T-helper 1 cell treated with Interleukin-12 subunit alpha and Interleukin-12 subunit beta and Interleukin-4 antibody, amounts not matched to agents 30 μg/mL and 1 μg/mL, for 36 hours (primary cell): Measurements from ENCODE around the gene NSFL1C.

Experiments
- H3K27ac Mint-ChIP-seq: one replicate; pipeline ENCODE4 v1.8.0; 2021; ENCODE audit warnings: mild to moderate bottlenecking, mixed read lengths
- H3K27me3 Mint-ChIP-seq: one replicate; pipeline ENCODE4 v1.8.0; 2021; ENCODE audit warnings: low read depth, mixed read lengths
- H3K36me3 Mint-ChIP-seq: one replicate; pipeline ENCODE4 v1.8.0; 2021; ENCODE audit warnings: low read depth, mixed read lengths
- H3K4me1 Mint-ChIP-seq: one replicate; pipeline ENCODE4 v1.8.0; 2021; ENCODE audit warnings: low read depth, mixed read lengths
- H3K4me3 Mint-ChIP-seq: one replicate; pipeline ENCODE4 v1.8.0; 2021; ENCODE audit warnings: mild to moderate bottlenecking, moderate library complexity, mixed read lengths
- H3K9me3 Mint-ChIP-seq: one replicate; pipeline ENCODE4 v1.8.0; 2021; ENCODE audit warnings: mixed read lengths

NSFL1C gene

DNA sequence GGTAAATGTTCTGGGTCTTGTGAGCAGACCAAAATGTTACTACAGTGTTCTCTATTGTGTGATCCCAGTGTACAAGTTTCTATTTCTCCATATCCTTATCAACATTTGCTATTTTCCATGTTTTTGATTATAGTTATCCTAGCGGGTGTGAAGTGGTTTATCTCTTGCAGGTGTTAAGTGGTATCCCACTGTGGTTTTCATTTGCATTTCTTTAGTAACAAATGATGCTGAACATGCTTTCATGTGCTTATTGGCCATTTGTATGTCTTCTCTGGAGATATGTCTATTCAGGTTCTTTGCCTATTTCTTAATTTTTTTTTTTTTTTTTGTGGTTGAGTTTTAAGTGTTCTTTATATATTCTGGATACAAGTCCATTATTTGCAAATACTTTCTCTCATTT is 35.5 kb downstream of the NSFL1C start:
- Mint-ChIP-seq H3K9me3 (no peaks in the 10 kb centered on the region), H3K27me3 (peaks cover 37% of the 10 kb centered on the region), H3K27ac (no peak overlapping the region), H3K4me1 (peaks cover 23% of the 10 kb centered on the region), H3K4me3 (no peak overlapping the region), H3K36me3 (peaks cover 7% of the 10 kb centered on the region)

DNA sequence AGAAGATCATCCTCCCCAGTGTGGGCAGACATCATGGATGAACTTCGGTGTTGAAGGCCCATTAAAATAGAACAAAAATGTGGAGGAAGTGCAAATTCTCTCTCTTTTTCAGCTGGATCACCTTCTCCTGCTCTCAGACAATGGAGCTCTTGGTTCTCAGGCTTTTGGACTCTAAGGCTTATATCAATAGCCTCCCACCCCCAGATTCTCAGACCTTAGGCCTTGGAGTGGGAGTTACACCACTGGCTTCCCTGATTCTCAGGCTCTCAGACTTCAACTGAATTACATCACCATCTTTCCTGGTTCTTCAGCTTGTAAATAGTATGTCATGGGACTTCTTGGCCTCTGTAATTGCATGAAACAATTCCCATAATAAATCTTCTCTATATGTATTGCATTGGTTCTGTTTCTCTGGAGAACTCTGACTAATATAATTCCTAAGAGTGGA is 36.6 kb downstream of the NSFL1C start:
- Mint-ChIP-seq H3K36me3 (peaks cover 7% of the 10 kb centered on the region), H3K27ac (no peak overlapping the region), H3K4me3 (no peak overlapping the region)

DNA sequence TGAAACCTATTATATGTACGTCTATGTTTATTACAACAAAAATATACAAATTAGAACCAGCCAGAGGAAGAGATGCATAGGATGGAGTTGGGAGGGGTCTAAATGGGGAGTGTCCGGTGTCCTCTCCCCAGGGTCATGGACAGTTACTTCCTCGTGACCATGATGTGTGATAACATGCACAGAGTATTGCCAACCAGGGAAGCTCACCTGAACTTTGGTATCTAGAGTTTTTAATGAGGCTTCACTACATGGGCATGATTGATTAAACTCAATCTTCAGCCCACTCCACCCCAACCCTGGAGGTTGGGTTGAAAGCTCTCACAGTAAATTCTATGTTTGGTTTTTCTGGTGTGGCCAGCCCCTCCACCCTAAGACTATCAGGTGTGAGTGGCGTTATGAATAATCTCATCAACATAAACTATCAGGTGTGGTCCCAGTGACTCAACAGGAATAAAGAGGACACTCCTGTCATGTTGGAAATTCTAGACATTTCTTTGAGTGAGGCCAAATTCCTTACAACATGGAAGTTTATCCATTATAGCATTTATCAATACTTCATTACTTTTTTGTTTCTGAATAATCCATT is 37.4 kb downstream of the NSFL1C start:
- no peaks in the 10 kb centered on the region for H3K9me3 Mint-ChIP-seq
- peaks cover 10% of the 10 kb centered on the region for H3K4me1 Mint-ChIP-seq

More for the DNA sequence above, 36.6 kb downstream of the NSFL1C start:
- Mint-ChIP-seq H3K27me3 (peaks cover 40% of the 10 kb centered on the region), H3K4me1 (peaks cover 17% of the 10 kb centered on the region), H3K9me3 (no peaks in the 10 kb centered on the region)

GRCh38 chr20:1427457-1428054 is 39.1 kb downstream of the NSFL1C start:
- H3K4me3 Mint-ChIP-seq = no peak overlapping the region
- peaks cover 14% of the 10 kb centered on the region for H3K4me1 Mint-ChIP-seq
- no peaks in the 10 kb centered on the region for H3K9me3 Mint-ChIP-seq
- peaks cover 3% of the 10 kb centered on the region for H3K36me3 Mint-ChIP-seq
- peaks cover 30% of the 10 kb centered on the region for H3K27me3 Mint-ChIP-seq
- no peak overlapping the region for H3K27ac Mint-ChIP-seq

More for the DNA sequence above, 37.4 kb downstream of the NSFL1C start:
- H3K36me3 Mint-ChIP-seq = peaks cover 7% of the 10 kb centered on the region
- peaks cover 35% of the 10 kb centered on the region for H3K27me3 Mint-ChIP-seq
- H3K27ac Mint-ChIP-seq = no peak overlapping the region
- no peak overlapping the region for H3K4me3 Mint-ChIP-seq

DNA sequence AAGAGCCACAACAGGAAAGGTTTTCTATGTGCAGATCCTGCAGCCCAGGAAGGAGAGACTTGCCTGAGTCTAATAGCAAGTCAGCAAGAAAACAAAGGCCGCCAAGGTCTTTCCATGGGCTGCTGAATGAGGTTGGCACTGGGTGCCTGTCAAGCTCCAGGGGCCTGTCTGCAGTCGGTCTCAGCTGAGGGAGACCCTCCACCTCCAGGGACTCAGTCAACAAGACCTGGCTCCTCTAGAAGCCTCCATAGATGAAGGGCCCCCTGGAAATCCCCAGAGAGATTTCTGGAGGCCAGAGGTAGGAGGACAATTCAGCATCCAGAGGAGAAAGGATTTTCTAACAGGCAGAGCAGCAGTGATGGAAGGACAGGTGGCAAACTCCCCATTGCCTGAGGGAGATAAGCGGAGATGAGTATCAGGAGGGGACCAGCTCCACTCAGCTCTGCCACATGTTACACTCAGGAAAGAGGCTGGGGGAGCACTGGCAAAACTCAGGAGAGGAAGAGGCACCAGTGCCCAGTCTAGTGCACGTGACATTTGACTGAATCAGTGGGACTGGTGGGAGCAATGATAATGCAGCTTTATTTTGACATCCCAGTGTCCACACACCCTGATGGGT is 40.3 kb downstream of the NSFL1C start:
- Mint-ChIP-seq H3K36me3 (peaks cover 3% of the 10 kb centered on the region), H3K9me3 (peaks cover 4% of the 10 kb centered on the region), H3K4me3 (no peak overlapping the region), H3K27me3 (peaks cover 18% of the 10 kb centered on the region), H3K4me1 (peaks cover 14% of the 10 kb centered on the region), H3K27ac (no peak overlapping the region)

DNA sequence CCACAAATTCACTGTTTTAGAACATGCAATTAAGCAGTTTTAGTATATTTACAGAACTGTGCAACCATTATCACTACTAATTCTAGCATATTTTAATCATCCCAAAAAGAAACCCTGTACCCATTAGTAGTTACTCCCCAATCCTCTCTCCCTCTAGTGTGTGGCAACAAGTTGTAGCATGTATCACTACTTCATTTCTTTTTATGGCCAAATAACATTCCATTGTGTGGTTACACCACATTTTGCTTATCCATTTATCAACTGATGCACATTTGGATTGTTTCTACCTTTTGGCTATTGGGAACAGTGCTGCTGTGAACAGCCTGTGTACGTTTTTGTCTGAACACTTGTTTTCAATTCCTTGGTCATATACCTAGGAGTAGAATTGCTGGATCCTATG is 42.3 kb downstream of the NSFL1C start:
- Mint-ChIP-seq H3K4me1 (peaks cover 11% of the 10 kb centered on the region), H3K27me3 (peaks cover 7% of the 10 kb centered on the region)

GRCh38 chr20:1423625-1424106 is 43.0 kb downstream of the NSFL1C start:
- Mint-ChIP-seq H3K4me3 (no peak overlapping the region), H3K27me3 (peaks cover 3% of the 10 kb centered on the region), H3K9me3 (peaks cover 27% of the 10 kb centered on the region), H3K27ac (no peak overlapping the region), H3K4me1 (peaks cover 11% of the 10 kb centered on the region), H3K36me3 (peaks cover 6% of the 10 kb centered on the region)

More for the DNA sequence above, 42.3 kb downstream of the NSFL1C start:
- peaks cover 23% of the 10 kb centered on the region for H3K9me3 Mint-ChIP-seq
- H3K27ac Mint-ChIP-seq = no peak overlapping the region
- H3K36me3 Mint-ChIP-seq = peaks cover 3% of the 10 kb centered on the region
- H3K4me3 Mint-ChIP-seq = no peak overlapping the region

- Mint-ChIP-seq H3K27me3 (peaks cover 3% of the 10 kb centered on the region), H3K4me3 (no peak overlapping the region), H3K4me1 (peaks cover 11% of the 10 kb centered on the region), H3K27ac (no peak overlapping the region), H3K36me3 (peaks cover 6% of the 10 kb centered on the region), H3K9me3 (peaks cover 27% of the 10 kb centered on the region)
Observed at GRCh38 chr20:1423206-1423605, 43.4 kb downstream of the NSFL1C start.

DNA sequence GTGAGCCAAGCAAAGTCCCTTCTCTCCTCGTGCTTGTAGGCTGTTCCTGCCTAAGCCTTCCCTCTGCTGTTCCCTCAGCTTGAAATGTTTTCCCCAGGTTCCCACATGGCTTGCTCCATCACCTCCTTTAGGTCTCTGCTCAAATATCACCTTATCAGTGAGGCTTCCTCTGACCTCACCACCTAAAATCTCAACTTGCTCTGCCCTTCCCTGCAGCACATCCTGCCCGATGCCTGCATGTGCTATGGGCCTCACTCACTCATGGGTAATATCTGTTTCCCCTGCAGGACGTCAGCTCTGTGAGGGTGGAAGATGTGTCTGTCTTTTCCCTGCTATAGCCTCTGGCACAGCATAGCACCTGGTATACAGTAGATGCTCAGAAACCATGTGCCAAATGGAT is 43.9 kb downstream of the NSFL1C start:
- Mint-ChIP-seq H3K9me3 (peaks cover 27% of the 10 kb centered on the region), H3K27ac (no peak overlapping the region), H3K4me1 (peaks cover 11% of the 10 kb centered on the region), H3K27me3 (peaks cover 3% of the 10 kb centered on the region), H3K36me3 (peaks cover 6% of the 10 kb centered on the region), H3K4me3 (no peak overlapping the region)

- Mint-ChIP-seq H3K9me3 (peaks cover 27% of the 10 kb centered on the region), H3K27ac (no peak overlapping the region), H3K4me3 (no peak overlapping the region), H3K4me1 (peaks cover 12% of the 10 kb centered on the region), H3K27me3 (peaks cover 4% of the 10 kb centered on the region), H3K36me3 (peaks cover 6% of the 10 kb centered on the region)
Observed at GRCh38 chr20:1420066-1420465, 46.6 kb downstream of the NSFL1C start.

DNA sequence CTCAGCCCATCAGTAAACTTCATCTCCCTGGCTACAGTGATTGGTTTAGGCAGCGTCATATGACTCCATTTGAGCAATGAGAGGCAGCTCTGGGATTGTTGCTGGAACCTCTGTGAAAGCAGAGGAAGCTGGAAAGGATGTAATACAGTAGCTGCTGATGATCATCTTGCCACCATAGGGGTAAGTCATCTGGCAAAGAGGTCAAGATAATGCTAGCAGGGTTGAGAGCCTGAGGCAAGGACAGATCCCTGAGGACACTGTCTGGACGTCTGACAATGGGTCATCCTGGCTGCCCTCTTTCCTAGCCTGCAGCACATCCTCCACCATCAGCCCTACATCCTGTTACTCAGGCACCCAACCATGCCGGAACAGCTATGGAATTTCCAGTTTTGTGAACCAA is 48.3 kb downstream of the NSFL1C start:
- H3K36me3 Mint-ChIP-seq = peaks cover 6% of the 10 kb centered on the region
- no peak overlapping the region for H3K27ac Mint-ChIP-seq
- peaks cover 27% of the 10 kb centered on the region for H3K9me3 Mint-ChIP-seq
- H3K4me3 Mint-ChIP-seq = no peak overlapping the region
- H3K27me3 Mint-ChIP-seq = peaks cover 19% of the 10 kb centered on the region
- H3K4me1 Mint-ChIP-seq = peaks cover 12% of the 10 kb centered on the region

DNA sequence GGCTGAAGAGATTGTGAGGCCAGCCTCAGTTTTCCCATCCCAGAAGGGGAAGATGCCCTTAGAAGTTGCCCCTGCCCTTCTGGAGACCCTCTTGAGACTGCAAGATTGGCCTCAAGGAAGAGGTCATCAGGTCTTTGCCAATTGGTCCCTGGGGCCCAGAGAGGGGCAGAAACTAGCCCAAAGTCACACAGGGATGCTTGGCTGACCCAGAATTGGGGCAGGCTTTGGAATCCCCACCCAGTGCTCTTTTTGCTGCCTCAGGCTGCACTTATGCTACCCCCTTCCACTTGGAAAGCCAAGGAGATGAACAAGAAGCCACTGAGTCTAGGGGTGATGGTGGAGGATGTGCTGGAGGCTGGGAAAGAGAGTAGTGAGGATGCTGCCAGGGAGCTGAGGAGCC is 48.9 kb downstream of the NSFL1C start:
- peaks cover 27% of the 10 kb centered on the region for H3K9me3 Mint-ChIP-seq
- no peak overlapping the region for H3K27ac Mint-ChIP-seq
- H3K4me1 Mint-ChIP-seq = peaks cover 10% of the 10 kb centered on the region
- peaks cover 23% of the 10 kb centered on the region for H3K27me3 Mint-ChIP-seq
- no peak overlapping the region for H3K4me3 Mint-ChIP-seq
- peaks cover 4% of the 10 kb centered on the region for H3K36me3 Mint-ChIP-seq

DNA sequence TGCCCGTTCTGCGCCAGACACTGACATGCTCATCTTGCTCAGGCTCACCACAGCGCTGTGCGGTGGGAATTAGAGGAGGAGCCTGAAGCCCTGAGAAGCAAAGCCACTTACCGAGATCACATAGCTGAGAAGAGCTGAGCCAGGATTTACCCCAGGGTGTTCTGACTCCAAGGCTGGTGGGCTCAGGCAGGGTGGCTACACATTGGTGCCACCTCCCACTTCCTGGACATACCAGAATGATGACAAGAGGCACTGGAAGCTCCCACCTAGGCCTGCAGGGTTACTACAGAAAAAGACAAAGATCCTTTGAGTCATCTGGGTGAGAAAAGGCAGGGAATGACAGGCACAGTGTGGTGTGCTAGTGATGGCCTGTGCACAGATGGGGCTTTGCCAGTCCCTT is 49.4 kb downstream of the NSFL1C start:
- Mint-ChIP-seq H3K4me1 (peaks cover 8% of the 10 kb centered on the region), H3K27ac (no peak overlapping the region), H3K9me3 (peaks cover 27% of the 10 kb centered on the region)

DNA sequence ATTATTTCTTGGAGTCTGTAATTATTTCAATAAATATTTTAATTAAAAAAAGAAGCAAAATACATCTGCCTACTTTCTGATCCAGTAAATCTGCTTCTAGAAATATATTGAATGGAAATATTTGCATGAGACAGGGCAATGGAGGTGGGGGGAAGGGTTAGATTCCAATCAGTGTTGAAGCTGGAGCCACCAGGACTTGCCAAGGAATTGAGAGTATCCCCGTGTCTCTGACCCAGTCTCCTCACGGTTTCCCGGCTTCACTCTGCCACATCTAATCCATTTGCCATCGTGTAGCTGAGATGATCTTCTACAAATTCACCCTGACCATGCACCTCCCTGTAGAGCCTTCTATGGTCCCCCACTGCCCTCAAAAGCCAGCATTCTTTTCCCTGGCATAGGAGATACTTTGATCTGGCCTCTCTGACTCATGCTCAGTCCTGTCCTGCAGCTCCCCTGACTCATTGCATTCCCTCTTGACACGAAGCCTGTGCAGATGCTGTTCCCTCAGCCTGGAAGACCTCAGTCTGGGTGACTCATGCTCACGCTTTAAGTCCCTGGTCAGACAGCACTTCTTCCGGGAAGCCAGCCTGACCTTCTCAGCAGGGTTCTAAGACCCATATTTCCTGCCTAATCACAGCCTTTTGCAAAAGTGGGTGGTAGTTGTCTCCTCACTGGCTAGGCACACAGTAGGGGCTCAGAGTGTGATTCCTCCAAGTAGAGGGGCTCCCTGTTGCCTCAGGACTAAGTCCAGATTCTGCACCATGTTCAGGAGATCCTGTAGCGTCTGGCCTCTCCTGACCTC is 50.8 kb downstream of the NSFL1C start:
- Mint-ChIP-seq H3K27ac (no peak overlapping the region), H3K27me3 (peaks cover 34% of the 10 kb centered on the region), H3K36me3 (peaks cover 2% of the 10 kb centered on the region), H3K4me3 (no peak overlapping the region), H3K9me3 (peaks cover 19% of the 10 kb centered on the region), H3K4me1 (peaks cover 8% of the 10 kb centered on the region)

More for the DNA sequence above, 49.4 kb downstream of the NSFL1C start:
- no peak overlapping the region for H3K4me3 Mint-ChIP-seq
- peaks cover 27% of the 10 kb centered on the region for H3K27me3 Mint-ChIP-seq
- peaks cover 4% of the 10 kb centered on the region for H3K36me3 Mint-ChIP-seq
